HG03469 (cell line): ENCODE data around the gene CFD.
"Not testable (repeated sequence)": the region's sequence is repeated elsewhere in the genome, so short reads cannot be mapped to it uniquely, and the experiment has no call there.

ENCODE experiments used
- ATAC-seq: cut with Tn5 transposase; IDR thresholded peaks from one replicate; pipeline ENCODE4 v1.9.1; 2021; ENCODE audit warnings: mild to moderate bottlenecking, moderate library complexity, moderate number of reproducible peaks; ENCODE audit not compliant: unreplicated experiment

Gene CFD

DNA sequence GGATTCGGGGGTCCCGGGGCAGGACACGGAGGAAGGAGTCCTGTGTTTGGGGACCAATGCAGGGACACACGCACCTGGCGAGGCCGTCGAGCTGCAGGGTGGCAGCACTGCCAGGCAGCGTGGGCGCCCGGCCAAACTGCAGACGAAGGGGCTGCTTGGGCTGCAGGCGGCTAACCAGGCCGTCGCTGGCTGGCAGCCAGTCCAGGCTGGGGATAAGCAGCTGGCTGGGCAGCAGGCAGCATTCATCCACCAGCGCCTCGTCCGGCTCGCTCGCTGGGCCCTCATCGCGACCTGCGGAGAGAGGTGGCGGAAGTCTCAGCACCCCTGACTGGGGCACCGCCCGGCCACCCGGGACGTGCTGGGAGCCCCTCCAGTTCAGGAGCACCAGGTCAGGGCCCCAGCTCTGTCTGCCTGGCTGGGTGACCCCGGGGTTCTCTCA lies 11.5 kb downstream of the CFD start:
- no peak for ATAC-seq

DNA sequence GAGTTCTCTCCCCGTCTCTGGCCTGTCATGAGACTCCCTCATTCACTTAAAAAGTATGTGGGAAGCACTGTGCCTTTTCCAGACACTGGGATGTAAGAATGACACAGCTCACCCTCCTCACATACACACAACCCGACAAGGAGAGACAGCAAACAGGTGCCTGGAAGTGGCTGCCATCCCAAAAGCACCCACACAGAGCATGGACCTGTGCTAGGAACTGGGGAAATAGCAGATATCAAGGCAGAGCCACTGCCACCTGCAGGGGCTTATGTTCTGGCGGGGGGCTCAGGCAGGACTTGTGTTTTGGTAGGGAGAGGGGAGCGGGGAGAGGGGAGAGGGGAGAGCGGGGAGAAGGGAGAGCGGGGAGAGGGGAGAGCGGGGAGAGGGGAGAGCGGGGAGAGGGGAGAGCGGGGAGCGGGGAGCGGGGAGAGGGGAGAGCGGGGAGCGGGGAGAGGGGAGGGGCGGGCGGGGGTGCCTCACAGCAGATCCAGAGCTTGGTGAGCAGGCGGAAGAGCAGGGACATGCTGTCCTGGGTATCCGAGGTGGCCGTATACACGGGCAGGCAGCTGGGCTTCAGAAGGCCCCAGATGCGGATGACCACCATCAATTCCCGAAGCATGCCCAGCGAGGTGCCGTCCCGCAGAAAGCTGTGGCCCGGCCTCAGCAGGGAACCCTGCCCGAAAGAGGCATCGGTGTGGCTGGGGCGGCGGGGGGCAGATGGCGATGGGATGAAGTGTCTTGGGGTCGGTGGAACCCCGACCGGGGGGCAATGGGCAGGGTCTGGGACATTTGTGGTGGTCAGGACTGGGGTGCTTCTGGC lies 12.2 kb downstream of the CFD start:
- ATAC-seq = no peak

GRCh38 chr19:872266-872951 lies 12.9 kb downstream of the CFD start:
- no peak for ATAC-seq

DNA sequence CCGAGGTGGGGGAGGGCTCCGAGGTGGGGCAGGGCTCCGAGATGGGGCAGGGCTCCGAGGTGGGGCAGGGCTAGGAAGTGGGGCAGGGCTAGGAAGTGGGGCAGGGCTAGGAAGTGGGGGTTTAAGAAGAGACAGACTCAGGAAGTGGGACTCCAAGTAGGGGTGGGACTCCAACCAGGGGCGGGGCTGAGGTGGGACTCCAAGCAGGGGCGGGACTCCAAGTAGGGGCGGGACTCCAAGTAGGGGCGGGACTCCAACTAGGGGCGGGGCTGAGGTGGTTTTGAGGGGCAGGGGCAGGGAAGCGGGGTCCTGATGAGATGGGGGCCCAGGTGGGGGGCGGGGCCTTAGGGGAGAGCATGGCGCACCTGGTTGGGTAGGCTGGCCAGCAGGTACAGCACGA lies 13.6 kb downstream of the CFD start:
- ATAC-seq = no peak

- ATAC-seq = no peak
Measured at GRCh38 chr19:873561-874041, 14.1 kb downstream of the CFD start.

DNA sequence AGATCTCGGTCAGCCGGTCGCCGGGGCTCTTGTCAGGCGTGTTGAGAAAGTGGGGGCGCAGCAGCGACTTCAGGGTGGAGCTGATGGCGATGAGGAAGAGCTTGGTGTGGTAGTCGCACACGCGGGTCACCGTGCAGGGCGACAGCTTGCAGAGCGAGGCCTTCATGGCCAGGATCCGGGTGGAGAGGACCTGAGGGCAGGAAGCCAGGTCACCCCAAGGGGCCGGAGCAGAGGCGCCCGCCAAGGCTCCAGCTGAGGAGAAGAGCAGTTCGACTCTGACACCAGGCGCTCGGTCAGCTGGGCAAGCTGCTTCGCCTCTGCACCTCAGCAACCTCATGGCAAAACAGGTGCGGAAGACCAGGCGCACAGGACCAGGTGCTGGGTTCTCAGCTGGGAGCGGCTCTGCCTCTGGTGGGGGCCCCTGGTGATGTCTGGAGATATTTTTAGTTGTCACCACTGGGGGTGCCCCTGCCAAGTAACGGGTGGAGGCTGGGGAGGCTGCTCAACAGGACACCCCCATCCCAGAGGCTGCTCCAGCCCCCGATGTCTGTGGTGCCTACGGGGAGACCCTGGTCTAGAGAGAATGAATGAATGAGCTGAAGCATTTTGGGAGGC lies 15.9 kb downstream of the CFD start:
- no peak for ATAC-seq

DNA sequence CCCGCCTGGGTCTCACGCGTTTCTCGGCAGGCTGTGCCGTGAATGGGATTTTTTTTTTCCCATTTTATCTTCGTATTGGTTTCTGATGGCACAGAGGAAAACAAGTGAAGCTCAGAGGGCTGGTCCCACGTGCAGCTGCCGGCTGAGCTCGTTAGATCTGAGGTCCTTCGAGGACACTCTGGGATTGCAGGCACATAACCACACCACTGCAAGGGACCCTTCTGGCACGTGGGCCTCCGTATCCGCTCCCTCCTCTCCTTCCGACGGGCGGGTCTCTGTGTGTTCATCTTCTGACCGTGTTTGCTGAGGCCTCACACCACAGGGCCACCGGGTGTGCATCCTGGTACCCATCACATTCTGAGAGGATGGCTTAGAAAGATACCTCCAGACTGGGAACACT lies 16.6 kb downstream of the CFD start:
- ATAC-seq = no peak

GRCh38 chr19:876780-877314 lies 17.4 kb downstream of the CFD start:
- ATAC-seq = no peak

DNA sequence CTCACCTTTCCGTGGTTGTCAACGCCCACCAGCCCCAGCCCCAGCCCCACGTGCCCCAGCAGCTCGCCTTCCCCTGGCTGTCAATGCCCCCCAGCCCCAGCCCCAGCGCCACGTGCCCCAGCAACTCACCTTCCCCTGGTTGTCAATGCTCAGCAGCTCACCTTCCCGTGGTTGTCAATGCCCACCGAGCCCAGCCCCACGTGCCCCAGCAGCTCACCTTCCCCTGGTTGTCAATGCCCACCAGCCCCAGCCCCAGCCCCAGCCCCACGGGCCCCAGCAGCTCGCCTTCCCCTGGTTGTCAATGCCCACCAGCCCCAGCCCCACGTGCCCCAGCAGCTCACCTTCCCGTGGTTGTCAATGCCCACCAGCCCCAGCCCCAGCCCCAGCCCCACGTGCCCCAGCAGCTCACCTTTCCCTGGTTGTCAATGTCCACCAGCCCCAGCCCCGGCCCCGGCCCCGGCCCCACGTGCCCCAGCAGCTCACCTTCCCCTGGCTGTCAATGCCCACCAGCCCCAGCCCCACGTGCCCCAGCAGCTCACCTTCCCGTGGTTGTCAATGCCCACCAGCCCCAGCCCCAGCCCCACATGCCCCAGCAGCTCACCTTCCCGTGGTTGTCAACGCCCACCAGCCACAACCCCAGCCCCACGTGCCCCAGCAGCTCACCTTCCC lies 18.7 kb downstream of the CFD start:
- ATAC-seq = not testable (repeated sequence)

DNA sequence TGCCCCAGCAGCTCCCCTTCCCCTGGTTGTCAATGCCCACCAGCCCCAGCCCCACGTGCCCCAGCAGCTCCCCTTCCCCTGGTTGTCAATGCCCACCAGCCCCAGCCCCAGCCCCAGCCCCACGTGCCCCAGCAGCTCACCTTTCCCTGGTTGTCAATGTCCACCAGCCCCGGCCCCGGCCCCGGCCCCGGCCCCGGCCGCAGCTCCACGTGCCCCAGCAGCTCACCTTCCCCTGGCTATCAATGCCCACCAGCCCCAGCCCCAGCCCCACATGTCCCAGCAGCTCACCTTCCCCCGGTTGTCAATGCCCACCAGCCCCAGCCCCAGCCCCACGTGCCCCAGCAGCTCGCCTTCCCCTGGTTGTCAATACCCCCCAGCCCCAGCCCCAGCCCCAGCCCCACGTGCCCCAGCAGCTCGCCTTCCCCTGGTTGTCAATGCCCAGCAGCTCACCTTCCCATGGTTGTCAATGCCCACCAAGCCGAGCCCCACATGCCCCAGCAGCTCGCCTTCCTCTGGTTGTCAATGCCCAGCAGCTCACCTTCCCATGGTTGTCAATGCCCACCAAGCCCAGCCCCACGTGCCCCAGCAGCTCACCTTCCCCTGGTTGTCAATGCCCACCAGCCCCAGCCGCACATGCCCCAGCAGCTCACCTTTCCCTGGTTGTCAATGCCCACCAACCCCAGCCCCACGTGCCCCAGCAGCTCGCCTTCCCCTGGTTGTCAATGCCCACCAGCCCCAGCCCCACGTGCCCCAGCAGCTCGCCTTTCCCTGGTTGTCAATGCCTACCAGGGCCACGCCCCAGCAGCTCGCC lies 19.5 kb downstream of the CFD start:
- not testable (repeated sequence) for ATAC-seq

DNA sequence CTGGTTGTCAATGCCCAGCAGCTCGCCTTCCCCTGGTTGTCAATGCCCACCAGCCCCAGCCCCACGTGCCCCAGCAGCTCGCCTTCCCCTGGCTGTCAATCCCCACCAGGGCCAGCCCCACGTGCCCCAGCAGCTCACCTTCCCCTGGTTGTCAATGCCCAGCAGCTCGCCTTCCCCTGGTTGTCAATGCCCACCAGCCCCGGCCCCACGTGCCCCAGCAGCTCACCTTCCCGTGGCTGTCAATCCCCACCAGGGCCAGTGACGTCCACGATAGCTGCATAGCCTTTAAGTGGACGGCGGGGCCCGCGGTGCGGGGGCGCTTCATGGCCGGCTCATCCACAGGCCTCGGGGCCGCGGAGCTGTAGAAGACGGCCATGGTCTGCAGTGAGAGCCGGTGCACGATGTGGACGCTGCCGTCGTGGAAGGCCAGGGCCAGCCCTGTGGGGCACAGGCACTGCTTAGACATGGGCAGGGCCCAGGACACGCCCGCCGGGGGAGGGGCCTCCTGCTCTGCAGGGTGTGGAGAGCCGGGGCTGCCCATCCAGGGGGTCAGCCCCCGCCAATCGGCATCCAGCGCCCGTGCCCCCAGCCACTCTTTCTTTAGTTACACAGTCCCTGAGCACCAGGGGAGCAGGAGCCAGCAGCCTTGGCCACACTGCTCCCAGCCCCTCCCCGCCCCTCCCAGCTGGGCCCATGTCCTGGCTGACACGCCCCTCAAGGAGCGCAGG lies 20.4 kb downstream of the CFD start:
- ATAC-seq = no peak

GRCh38 chr19:881385-882071 lies 22.1 kb downstream of the CFD start:
- no peak for ATAC-seq

DNA sequence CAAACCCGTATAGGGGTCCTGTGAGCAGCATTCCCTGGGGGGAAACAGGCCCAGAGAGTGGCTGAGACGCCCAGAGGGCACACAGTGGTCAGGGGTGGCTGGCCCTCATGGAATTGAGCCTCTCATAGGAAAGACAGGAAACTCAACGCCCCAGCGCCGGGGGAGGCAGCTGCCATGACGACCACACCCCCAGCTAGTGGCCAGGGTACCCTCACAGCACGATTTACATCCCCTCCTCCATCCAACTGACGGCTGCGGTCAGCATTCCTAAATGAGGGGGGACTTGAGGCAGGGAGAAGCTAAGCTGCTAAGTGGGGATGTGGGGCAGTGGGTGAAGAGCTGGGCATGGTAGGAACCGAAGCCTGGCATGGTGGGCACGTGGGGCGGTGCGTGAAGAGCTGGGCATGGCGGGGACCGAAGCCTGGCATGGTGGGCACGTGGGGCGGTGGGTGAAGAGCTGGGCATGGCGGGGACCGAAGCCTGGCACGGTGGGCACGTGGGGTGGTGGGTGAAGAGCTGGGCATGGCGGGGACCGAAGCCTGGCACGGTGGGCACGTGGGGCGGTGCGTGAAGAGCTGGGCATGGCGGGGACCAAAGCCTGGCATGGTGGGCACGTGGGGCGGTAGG lies 23.5 kb downstream of the CFD start:
- ATAC-seq = no peak

GRCh38 chr19:883661-884211 lies 24.3 kb downstream of the CFD start:
- ATAC-seq = no peak

DNA sequence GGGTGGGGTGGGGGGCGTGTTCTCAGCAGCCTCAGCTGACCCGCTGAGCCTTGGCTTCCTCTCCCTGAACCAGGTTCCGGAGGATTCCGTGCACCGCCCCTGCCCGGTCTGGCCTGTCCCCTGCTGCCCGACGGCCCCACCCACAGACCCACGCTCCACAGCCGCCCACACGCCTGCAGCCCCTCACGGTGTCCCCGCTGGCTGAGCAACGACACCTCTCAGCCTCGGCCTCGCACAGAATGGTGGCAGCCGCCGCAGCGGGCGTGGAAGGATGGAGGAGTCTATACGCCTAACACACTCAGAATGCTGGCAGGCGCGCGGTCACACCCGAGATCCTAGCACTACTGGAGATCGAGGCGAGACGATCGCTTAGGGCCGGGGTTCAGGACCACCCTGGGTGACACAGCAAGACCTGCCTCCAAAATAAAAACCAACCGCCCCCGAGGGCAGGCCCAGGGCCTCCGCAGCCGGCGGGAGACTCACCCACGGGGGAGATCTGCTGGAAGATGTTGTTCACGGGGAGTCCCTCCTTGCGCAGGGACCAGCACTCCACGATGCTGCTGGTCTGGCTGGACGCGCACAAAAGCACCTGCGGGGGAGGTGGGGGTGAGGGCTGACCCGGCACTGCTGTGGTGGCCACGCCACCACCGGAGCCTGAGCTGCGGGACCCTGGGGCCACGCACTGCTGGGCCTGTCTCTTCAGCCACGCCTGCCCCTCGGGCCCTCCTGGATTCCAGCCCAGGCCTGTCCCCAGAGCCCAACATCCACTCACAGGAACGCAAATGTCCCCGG lies 25.2 kb downstream of the CFD start:
- ATAC-seq = no peak

DNA sequence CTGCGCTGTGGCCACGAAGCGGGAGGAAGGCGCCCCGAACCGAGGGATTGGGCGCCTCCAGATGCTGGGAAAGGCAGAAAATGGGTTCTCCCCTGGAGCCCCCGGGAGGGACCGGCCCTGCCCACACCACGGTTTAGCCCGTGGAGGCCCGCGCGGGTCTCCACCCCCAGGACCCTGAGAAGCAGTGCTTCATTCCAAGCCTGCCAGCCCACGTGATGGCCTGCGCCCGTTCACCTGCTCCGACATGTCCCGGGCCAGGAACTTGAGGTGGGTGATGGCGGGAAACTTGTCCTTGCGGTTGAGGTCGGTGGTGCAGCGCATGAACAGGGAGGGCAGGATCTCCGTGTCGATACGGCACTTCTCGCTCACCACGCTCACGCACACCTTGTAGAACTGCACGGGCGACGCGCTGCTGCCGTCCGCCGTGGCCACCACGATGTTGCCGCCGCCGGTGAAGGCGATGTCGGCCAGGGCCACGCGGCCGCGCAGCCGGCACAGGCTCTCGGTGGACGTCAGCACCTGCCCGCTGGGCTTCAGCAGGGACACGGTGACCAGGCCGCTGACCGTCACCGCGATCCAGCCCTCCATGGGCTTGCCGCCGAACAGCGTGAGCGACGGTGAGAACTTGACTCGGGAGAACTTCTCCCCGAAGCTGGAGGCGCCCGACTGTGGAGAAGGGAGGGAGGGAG lies 26.2 kb downstream of the CFD start:
- ATAC-seq = no peak

GRCh38 chr19:887072-887471 lies 27.6 kb downstream of the CFD start:
- ATAC-seq = no peak
